Gastrocnemius medialis (tissue), 4 donors: ENCODE data around the gene SLC22A9. TPM values are rescaled to one million over a fixed set of nuclear protein-coding genes. Genes with fewer than 3 reads are reported as not detected.

Source experiments
- ATAC-seq, 2 donors: fragments of 150-250 bp; one replicate each; pipeline ENCODE4 v1.9.1; 2016
- DNase-seq, 2 donors: peaks; one replicate each; pipeline ENCODE4 v3.0.0-alpha.2; 2019
- H3K27ac ChIP-seq, 4 donors: fragments of 200-600 bp; sonication (generic); 1 replicate in 1 of 4; 2 replicates in 3 of 4; pipeline ENCODE4 v1.5.1; 2016 to 2018; ENCODE audit warnings: mild to moderate bottlenecking in 2 of 4, moderate library complexity in 1 of 4
- H3K27me3 ChIP-seq, 3 donors: fragments of 200-600 bp; sonication (generic) in 2 of 3; 1 replicate in 1 of 3; 2 replicates in 2 of 3; pipeline versions ENCODE4 v1.5.1 to v1.6.0; 2016 to 2019; ENCODE audit warnings: mild to moderate bottlenecking in 1 of 3, moderate library complexity in 1 of 3
- H3K36me3 ChIP-seq, 2 donors: fragments of 200-600 bp; sonication (generic) in 1 of 2; one replicate each; pipeline ENCODE4 v1.5.1; 2017 to 2018
- H3K4me1 ChIP-seq, 2 donors: fragments of 200-600 bp; sonication (generic) in 1 of 2; one replicate each; pipeline ENCODE4 v1.5.1; 2016 to 2017; ENCODE audit warnings: mild to moderate bottlenecking in 2 of 2
- H3K4me3 ChIP-seq, 4 donors: fragments of 200-600 bp; sonication (generic) in 3 of 4; 1 replicate in 1 of 4; 2 replicates in 3 of 4; pipeline ENCODE4 v1.5.1; 2016 to 2019; ENCODE audit warnings: mild to moderate bottlenecking in 2 of 4
- H3K9me3 ChIP-seq, 3 donors: fragments of 200-600 bp; sonication (generic) in 2 of 3; 1 replicate in 1 of 3; 2 replicates in 2 of 3; pipeline ENCODE4 v1.5.1; 2016 to 2019
- POLR2A ChIP-seq, 2 donors: fragments of 450-650 bp; IDR thresholded peaks; one replicate each; pipeline ENCODE4 v1.6.1; 2017; ENCODE audit warnings: antibody characterized with exemption in 2 of 2, mild to moderate bottlenecking in 2 of 2, moderate library complexity in 2 of 2
- in situ Hi-C, 4 donors: fragments of 200-750 bp; cut with MboI; loops; one replicate each; pipeline versions ENCODE4 v1.15.0 to v1.8.0; 2017; ENCODE audit warnings: low sequenced_read_pairs in 4 of 4
- intact Hi-C: fragments of 100-400 bp; cut with DNase I; formaldehyde crosslinking; loops from one replicate; pipeline ENCODE4 v1.15.1; 2023; ENCODE audit warnings: low total_unique reads
- total RNA-seq, 4 donors: library from RNA; depleted of rRNA; stranded (reverse); fragments of >200 nt; gene quantifications; one replicate each; pipeline versions ENCODE4 v1.1.0 to v1.2.3, GENCODE V29; 2016
- TF ChIP-seq, protein P1 (sequence below), 5 experiments: fragments of 450-650 bp in 3 of 5; fragments of 200-600 bp in 2 of 5; sonication (generic) in 2 of 5; IDR thresholded peaks in 4 of 5; conservative IDR thresholded peaks in 1 of 5; 1 replicate in 4 of 5; 2 replicates in 1 of 5; pipeline ENCODE4 v1.5.1; 2016 to 2019; ENCODE audit warnings: antibody characterized with exemption in 5 of 5, mild to moderate bottlenecking in 3 of 5, moderate library complexity in 3 of 5

The SLC22A9 gene
- total RNA-seq, 4 donors from 2014 or later = 0.09 TPM; not detected in 3

DNA sequence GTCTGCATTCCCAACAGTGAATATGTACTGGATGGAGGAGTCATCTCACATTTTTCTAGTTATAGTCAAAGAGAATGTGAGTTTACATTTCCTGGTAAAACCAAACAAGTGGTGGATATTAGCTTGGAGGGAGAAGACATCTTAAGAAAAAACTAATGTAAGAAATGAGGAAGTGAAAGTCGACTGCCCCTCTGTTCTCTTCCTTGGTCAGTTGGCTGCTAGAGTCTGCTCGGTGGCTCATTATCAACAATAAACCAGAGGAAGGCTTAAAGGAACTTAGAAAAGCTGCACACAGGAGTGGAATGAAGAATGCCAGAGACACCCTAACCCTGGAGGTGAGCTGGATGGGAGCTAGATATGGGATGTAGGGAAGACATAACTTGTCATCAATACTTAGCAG, 5.8 kb downstream of the SLC22A9 start:
- Histone ChIP-seq H3K36me3 (no peaks in the 10 kb centered on the region), H3K27ac (no peak overlapping the region), H3K27me3 (no peaks in the 10 kb centered on the region), H3K4me1 (no peaks in the 10 kb centered on the region), H3K9me3 (no peaks in the 10 kb centered on the region), H3K4me3 (no peak overlapping the region)
- intact Hi-C loops = no loop called here
- ATAC-seq (no peak), DNase-seq (no peak)
- TF ChIP-seq POLR2A (IDR thresholded peaks at IDR 0.05) = no peak
- in situ Hi-C loops = no loop called here

DNA sequence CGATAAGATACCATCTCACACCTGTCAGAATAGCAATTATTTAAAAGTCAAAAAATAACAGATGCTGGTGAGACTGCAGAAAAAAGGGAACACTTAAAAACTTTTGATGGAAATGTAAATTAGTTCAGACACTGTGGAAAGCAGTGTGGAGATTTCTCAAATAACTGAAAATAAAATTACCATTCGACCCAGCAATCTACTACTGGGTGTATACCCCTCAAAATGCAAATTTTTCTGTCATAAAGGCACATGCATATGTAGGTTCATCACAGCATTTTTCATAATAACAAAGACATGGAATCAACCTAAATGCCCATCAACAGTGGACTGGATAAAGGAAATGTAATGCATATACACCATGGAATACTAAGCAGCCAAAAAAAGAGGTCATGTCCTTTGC, 10.5 kb downstream of the SLC22A9 start:
- in situ Hi-C loops = no loop called here
- H3K4me1 ChIP-seq = no peaks in the 10 kb centered on the region
- H3K36me3 ChIP-seq = no peaks in the 10 kb centered on the region
- TF ChIP-seq POLR2A (IDR thresholded peaks at IDR 0.05) = no peak
- TF ChIP-seq, protein P1, sequence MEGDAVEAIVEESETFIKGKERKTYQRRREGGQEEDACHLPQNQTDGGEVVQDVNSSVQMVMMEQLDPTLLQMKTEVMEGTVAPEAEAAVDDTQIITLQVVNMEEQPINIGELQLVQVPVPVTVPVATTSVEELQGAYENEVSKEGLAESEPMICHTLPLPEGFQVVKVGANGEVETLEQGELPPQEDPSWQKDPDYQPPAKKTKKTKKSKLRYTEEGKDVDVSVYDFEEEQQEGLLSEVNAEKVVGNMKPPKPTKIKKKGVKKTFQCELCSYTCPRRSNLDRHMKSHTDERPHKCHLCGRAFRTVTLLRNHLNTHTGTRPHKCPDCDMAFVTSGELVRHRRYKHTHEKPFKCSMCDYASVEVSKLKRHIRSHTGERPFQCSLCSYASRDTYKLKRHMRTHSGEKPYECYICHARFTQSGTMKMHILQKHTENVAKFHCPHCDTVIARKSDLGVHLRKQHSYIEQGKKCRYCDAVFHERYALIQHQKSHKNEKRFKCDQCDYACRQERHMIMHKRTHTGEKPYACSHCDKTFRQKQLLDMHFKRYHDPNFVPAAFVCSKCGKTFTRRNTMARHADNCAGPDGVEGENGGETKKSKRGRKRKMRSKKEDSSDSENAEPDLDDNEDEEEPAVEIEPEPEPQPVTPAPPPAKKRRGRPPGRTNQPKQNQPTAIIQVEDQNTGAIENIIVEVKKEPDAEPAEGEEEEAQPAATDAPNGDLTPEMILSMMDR (IDR thresholded peaks at IDR 0.05 in 4 of 5, conservative IDR thresholded peaks at IDR 0.05 in 1 of 5) = no peak
- H3K4me3 ChIP-seq = no peak overlapping the region
- no peaks in the 10 kb centered on the region for H3K9me3 ChIP-seq
- intact Hi-C loops = no loop called here
- no peaks in the 10 kb centered on the region for H3K27me3 ChIP-seq
- DNase-seq (no peak), ATAC-seq (no peak)
- H3K27ac ChIP-seq = no peak overlapping the region

DNA sequence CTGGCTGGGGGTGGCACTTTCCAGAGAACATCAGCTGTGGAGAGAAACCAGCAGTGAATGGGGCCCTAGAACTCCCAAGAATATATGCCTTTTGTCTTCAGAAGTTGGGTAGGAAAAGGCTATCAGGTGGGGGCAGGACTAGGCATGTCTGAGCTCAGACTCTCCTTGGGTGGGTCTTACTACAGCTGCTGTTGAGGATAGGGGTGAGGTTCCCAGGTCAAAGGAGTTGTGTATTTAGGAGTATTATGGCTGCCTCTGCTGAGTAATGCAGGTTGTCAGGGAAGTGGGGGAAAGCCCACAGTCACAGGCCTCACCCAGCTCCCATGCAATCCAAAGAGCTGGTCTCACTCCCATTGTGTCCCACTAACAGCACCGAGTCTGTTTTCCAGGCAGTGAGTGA, 26.1 kb downstream of the SLC22A9 start:
- Histone ChIP-seq H3K9me3 (no peaks in the 10 kb centered on the region), H3K27ac (no peak overlapping the region), H3K4me3 (no peak overlapping the region), H3K36me3 (no peaks in the 10 kb centered on the region), H3K27me3 (no peaks in the 10 kb centered on the region), H3K4me1 (no peaks in the 10 kb centered on the region)
- no peak for DNase-seq
- no peak for ATAC-seq
- TF ChIP-seq, protein P1 (IDR thresholded peaks at IDR 0.05 in 4 of 5, conservative IDR thresholded peaks at IDR 0.05 in 1 of 5) = no peak
- no peak for TF ChIP-seq POLR2A (IDR thresholded peaks at IDR 0.05)
- intact Hi-C loops = no loop called here
- in situ Hi-C loops = no loop called here

DNA sequence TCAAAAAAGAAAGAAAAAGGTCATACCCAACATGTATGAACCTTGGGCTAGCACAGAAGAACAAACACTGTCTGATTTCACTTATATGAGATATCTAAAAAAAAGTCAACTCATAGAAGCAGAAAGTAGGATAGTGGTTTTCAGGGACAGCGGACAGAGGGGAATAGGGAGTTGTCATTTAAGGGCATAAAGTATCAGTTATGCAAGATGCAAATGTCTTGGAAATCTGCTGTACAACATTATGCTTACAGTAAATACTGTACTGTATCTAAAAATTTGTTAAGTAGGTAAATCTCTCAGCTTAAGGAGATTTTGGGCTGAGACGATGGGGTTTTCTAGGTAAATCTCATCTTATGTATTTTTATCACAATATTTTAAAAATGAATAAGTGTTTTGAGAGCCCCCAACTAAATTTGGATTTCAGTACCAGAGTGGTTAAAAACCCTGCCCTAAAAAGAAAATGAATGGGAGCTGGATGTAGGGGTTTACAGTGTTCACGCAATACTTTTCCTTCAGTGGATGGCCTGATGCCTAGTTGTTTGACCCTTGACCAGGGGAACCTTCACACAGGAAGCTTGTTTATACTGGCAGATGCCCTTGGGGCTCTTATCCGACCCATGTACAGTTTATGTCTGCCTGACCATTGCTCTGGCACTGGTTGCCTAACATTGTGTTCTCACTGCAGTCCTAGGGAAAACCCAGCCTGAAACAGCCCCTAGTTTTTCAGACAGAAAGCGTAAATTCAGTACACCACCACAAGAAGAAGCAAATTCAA, 34.8 kb downstream of the SLC22A9 start:
- no peaks in the 10 kb centered on the region for H3K9me3 ChIP-seq
- no peak for ATAC-seq
- no peak overlapping the region for H3K27ac ChIP-seq
- no peak overlapping the region for H3K4me3 ChIP-seq
- H3K4me1 ChIP-seq = no peaks in the 10 kb centered on the region
- DNase-seq = no peak
- no peaks in the 10 kb centered on the region for H3K36me3 ChIP-seq
- no peaks in the 10 kb centered on the region for H3K27me3 ChIP-seq
- no peak for TF ChIP-seq POLR2A (IDR thresholded peaks at IDR 0.05)
- TF ChIP-seq, protein P1 (IDR thresholded peaks at IDR 0.05 in 4 of 5, conservative IDR thresholded peaks at IDR 0.05 in 1 of 5) = no peak
- in situ Hi-C loops (no loop called here), intact Hi-C loops (no loop called here)

DNA sequence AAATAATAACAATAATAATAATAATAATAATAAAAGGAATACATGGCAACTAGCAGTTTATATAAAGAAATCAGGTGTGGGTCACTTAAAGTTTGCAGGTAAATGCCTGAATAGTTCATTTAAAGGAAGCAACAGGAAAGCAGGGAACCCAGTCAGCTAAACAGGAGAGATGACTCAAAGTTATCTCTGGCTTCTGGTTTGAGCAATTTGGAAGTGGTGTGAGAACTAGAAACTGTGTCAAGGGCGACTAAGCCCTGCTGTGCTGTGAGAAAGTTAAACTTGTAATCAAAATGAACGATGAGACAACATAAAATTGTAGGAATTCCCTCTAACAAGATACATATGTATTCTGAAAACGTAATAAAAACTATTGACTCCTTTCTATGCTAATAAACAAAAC, 35.5 kb downstream of the SLC22A9 start:
- H3K4me3 ChIP-seq = no peak overlapping the region
- H3K9me3 ChIP-seq = no peaks in the 10 kb centered on the region
- H3K4me1 ChIP-seq = no peaks in the 10 kb centered on the region
- H3K27ac ChIP-seq = no peak overlapping the region
- in situ Hi-C loops = no loop called here
- intact Hi-C loops = no loop called here
- no peaks in the 10 kb centered on the region for H3K36me3 ChIP-seq
- no peak for DNase-seq
- no peaks in the 10 kb centered on the region for H3K27me3 ChIP-seq
- no peak for ATAC-seq
- TF ChIP-seq, protein P1 (IDR thresholded peaks at IDR 0.05 in 4 of 5, conservative IDR thresholded peaks at IDR 0.05 in 1 of 5) = no peak
- TF ChIP-seq POLR2A (IDR thresholded peaks at IDR 0.05) = no peak
